H9 (cell line): ENCODE results near the gene APOBEC3G. TPM values are rescaled to one million over a fixed set of nuclear protein-coding genes. Genes with fewer than 3 reads are reported as not detected.
"Not testable (repeated sequence)": the region's sequence is repeated elsewhere in the genome, so short reads cannot be mapped to it uniquely, and the experiment has no call there.

ENCODE experiments used
- DNase-seq: peaks from one replicate; pipeline ENCODE4 v3.0.0-alpha.2; 2017
- H2AFZ ChIP-seq: one replicate; pipeline ENCODE4 v1.6.1; 2013; ENCODE audit warnings: mild to moderate bottlenecking, low read length, control low read depth, moderate library complexity
- H2AK5ac ChIP-seq: 2 replicates; pipeline ENCODE4 v1.6.1; 2013; ENCODE audit warnings: low read length, control low read depth, mixed read lengths; ENCODE audit not compliant: insufficient read length
- H2BK120ac ChIP-seq: one replicate; pipeline ENCODE4 v1.6.1; 2013; ENCODE audit warnings: low read depth, mild to moderate bottlenecking, low read length, control low read depth, inconsistent platforms; ENCODE audit not compliant: poor library complexity, severe bottlenecking
- H2BK12ac ChIP-seq: 2 replicates; pipeline ENCODE4 v1.6.1; 2013; ENCODE audit warnings: low read length, control low read depth, mixed read lengths, low read depth; ENCODE audit not compliant: insufficient read length
- H2BK15ac ChIP-seq: 2 replicates; pipeline ENCODE4 v1.6.1; 2013; ENCODE audit warnings: low read depth, low read length, control low read depth
- H2BK20ac ChIP-seq: one replicate; pipeline ENCODE4 v1.6.1; 2013; ENCODE audit warnings: low read depth, mild to moderate bottlenecking, low read length, control low read depth, inconsistent platforms; ENCODE audit not compliant: poor library complexity, severe bottlenecking
- H2BK5ac ChIP-seq: 2 replicates; pipeline ENCODE4 v1.6.1; 2013; ENCODE audit warnings: low read length, control low read depth, mixed read lengths; ENCODE audit not compliant: insufficient read length
- H3K14ac ChIP-seq: 2 replicates; pipeline ENCODE4 v1.6.1; 2013; ENCODE audit warnings: low read length, control low read depth; ENCODE audit not compliant: insufficient read depth
- H3K18ac ChIP-seq: 2 replicates; pipeline ENCODE4 v1.6.1; 2013; ENCODE audit warnings: low read depth, mild to moderate bottlenecking, mixed read lengths, low read length, control low read depth; ENCODE audit not compliant: insufficient read length
- H3K23ac ChIP-seq: 2 replicates; pipeline ENCODE4 v1.6.1; 2013; ENCODE audit warnings: low read length, control low read depth, mixed read lengths, low read depth; ENCODE audit not compliant: insufficient read length
- H3K23me2 ChIP-seq: 2 replicates; pipeline ENCODE4 v1.6.1; 2013; ENCODE audit warnings: low read depth, mild to moderate bottlenecking, mixed read lengths, low read length, control low read depth; ENCODE audit not compliant: insufficient read length, poor library complexity, severe bottlenecking
- H3K27ac ChIP-seq: 2 replicates; pipeline ENCODE4 v1.5.1; 2013; ENCODE audit warnings: low read length, control low read depth, mixed read lengths, low read depth; ENCODE audit not compliant: insufficient read length
- H3K27me3 ChIP-seq: 2 replicates; pipeline ENCODE4 v1.6.1; 2013; ENCODE audit warnings: low read length, control low read depth, inconsistent platforms; ENCODE audit not compliant: insufficient read depth
- H3K4ac ChIP-seq: 2 replicates; pipeline ENCODE4 v1.6.1; 2013; ENCODE audit warnings: low read depth, mild to moderate bottlenecking, control low read depth, inconsistent platforms, low read length, moderate library complexity
- H3K4me1 ChIP-seq: 2 replicates; pipeline ENCODE4 v1.6.1; 2013; ENCODE audit warnings: low read length, control low read depth, inconsistent platforms; ENCODE audit not compliant: insufficient read depth
- H3K4me2 ChIP-seq: 2 replicates; pipeline ENCODE4 v1.6.1; 2013; ENCODE audit warnings: low read length, control low read depth, mixed read lengths; ENCODE audit not compliant: insufficient read length, insufficient read depth
- H3K56ac ChIP-seq: 2 replicates; pipeline ENCODE4 v1.6.1; 2013; ENCODE audit warnings: low read depth, mild to moderate bottlenecking, mixed read lengths, low read length, control low read depth; ENCODE audit not compliant: insufficient read length
- H3K79me1 ChIP-seq: 2 replicates; pipeline ENCODE4 v1.6.1; 2013; ENCODE audit warnings: low read depth, mild to moderate bottlenecking, moderate library complexity, low read length, control low read depth, inconsistent platforms; ENCODE audit not compliant: insufficient read depth, poor library complexity, severe bottlenecking
- H3K79me2 ChIP-seq: 2 replicates; pipeline ENCODE4 v1.6.1; 2013; ENCODE audit warnings: low read length, control low read depth, inconsistent platforms; ENCODE audit not compliant: insufficient read depth
- H3K9ac ChIP-seq: 2 replicates; pipeline ENCODE4 v1.6.1; 2013; ENCODE audit warnings: low read length, control low read depth, mixed read lengths; ENCODE audit not compliant: insufficient read length; ENCODE audit errors: extremely low read depth
- H3K9me3 ChIP-seq: one replicate; pipeline ENCODE4 v1.6.1; 2013; ENCODE audit warnings: low read depth, low read length, inconsistent platforms; ENCODE audit not compliant: control insufficient read depth
- H3T11ph ChIP-seq: one replicate; pipeline ENCODE4 v1.6.1; 2013; ENCODE audit warnings: mild to moderate bottlenecking, low read length, control low read depth, inconsistent platforms
- H4K20me1 ChIP-seq: one replicate; pipeline ENCODE4 v1.6.1; 2013; ENCODE audit not compliant: control insufficient read depth, insufficient read length, insufficient read depth
- H4K5ac ChIP-seq: 2 replicates; pipeline ENCODE4 v1.6.1; 2013; ENCODE audit warnings: low read depth, mild to moderate bottlenecking, mixed read lengths, low read length, control low read depth; ENCODE audit not compliant: insufficient read length
- H4K8ac ChIP-seq: replicated peaks from 2 replicates; pipeline ENCODE4 v1.6.1; 2013; ENCODE audit warnings: low read length, control low read depth, mixed read lengths, low read depth; ENCODE audit not compliant: insufficient read length
- H4K91ac ChIP-seq: 2 replicates; pipeline ENCODE4 v1.6.1; 2013; ENCODE audit warnings: low read depth, mild to moderate bottlenecking, moderate library complexity, mixed read lengths, low read length, control low read depth; ENCODE audit not compliant: insufficient read length
- H3K27ac Mint-ChIP-seq, 3 experiments: 2 replicates in 2 of 3; 3 replicates in 1 of 3; pipeline ENCODE4 v1.8.0; 2020 to 2021; ENCODE audit warnings: mixed read lengths in 3 of 3, mild to moderate bottlenecking in 1 of 3, moderate library complexity in 1 of 3
- H3K27me3 Mint-ChIP-seq: 2 replicates; pipeline ENCODE4 v1.8.0; 2021; ENCODE audit warnings: low read depth, mild to moderate bottlenecking, moderate library complexity, mixed read lengths
- H3K36me3 Mint-ChIP-seq, 3 experiments: 2 replicates in 2 of 3; 3 replicates in 1 of 3; pipeline ENCODE4 v1.8.0; 2020 to 2021; ENCODE audit warnings: low read depth in 3 of 3, mixed read lengths in 3 of 3; ENCODE audit not compliant: insufficient read depth in 1 of 3
- H3K4me1 Mint-ChIP-seq, 2 experiments: 2 replicates each; pipeline ENCODE4 v1.8.0; 2020; ENCODE audit warnings: mixed read lengths in 2 of 2
- H3K4me3 Mint-ChIP-seq, 2 experiments: 2 replicates in 1 of 2; 3 replicates in 1 of 2; pipeline ENCODE4 v1.8.0; 2020 to 2021; ENCODE audit warnings: mild to moderate bottlenecking in 2 of 2, mixed read lengths in 2 of 2, moderate library complexity in 1 of 2
- H3K9me3 Mint-ChIP-seq, 2 experiments: 2 replicates in 1 of 2; 3 replicates in 1 of 2; pipeline ENCODE4 v1.8.0; 2020; ENCODE audit warnings: mild to moderate bottlenecking in 2 of 2, mixed read lengths in 2 of 2, moderate library complexity in 1 of 2
- WGBS: extraction: QIAGEN DNeasy Blood & Tissue Kit; methylation state at CpG from one replicate; pipeline ENCODE4 v1.1.7; 2013; ENCODE audit warnings: missing lambda C conversion rate, low lambda C conversion rate, mixed read lengths; ENCODE audit not compliant: insufficient read length; ENCODE audit errors: extremely low coverage; 5-methylcytosine and 5-hydroxymethylcytosine counted together
- total RNA-seq: library from RNA; stranded (reverse); gene quantifications from 2 replicates; pipeline ENCODE4 v1.2.1, GENCODE V29; 2021
- TF ChIP-seq, protein P1 (sequence below): fragments of 200-600 bp; sonication (generic); conservative IDR thresholded peaks from 3 replicates; pipeline ENCODE4 v1.8.0; 2021; ENCODE audit warnings: antibody characterized with exemption, mild to moderate bottlenecking

Gene APOBEC3G
- total RNA-seq, 1 experiment from 2014 or later, result 2.4 TPM

DNA sequence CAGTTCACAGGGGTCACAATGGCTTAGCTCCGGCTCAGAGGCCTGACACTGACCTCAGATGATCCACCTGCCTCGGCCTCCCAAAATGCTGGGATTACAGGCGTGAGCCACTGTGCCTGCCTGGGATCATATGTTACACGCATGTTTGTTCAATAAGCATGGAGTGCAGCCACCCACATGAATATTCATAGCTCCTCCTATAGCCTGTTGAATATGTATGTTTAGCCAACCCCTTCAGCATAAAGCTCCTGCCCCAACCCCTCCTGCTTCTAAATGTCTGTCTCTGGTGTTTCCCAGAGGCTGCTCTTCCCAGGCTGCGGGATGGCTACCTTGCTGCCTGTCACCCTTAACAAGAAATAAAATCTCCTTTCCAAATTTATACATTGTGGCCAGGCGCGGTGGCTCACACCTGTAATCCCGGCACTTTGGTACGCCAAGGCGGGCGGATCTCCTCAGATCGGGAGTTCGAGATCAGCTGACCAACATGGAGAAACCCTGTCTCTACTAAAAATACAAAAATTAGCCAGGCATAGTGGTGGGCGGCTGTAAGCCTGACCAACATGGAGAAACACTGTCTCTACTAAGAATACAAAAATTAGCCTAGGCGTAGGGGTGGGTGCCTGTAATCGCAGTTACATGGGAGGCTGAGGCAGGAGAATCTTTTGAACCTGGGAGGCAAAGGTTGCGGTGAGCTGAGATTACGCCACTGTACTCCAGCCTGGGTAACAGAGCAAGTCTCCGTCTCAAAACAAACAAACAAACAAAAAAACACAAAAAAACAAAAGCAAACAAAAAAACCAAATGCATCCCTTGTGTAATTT, 37.6 kb upstream of the APOBEC3G start:
- no peak overlapping the region for H3K56ac ChIP-seq
- H3K27ac Mint-ChIP-seq, result peak overlapping the region; percentile 76 to 98 (median 95)
- H3K4me1 Mint-ChIP-seq, result peaks cover 51 to 53% of the 10 kb centered on the region in 2 experiments
- no peaks in the 10 kb centered on the region for H4K20me1 ChIP-seq
- H3K27ac ChIP-seq, result no peak overlapping the region
- no peak overlapping the region for H3T11ph ChIP-seq
- no peaks in the 10 kb centered on the region; a peak in 1 of 5 replicates for H3K9me3 Mint-ChIP-seq
- no peak overlapping the region for H3K18ac ChIP-seq
- H3K27me3 Mint-ChIP-seq, result no peaks in the 10 kb centered on the region; the same call in 1 of the 2 replicates
- H4K8ac ChIP-seq, result no peak overlapping the region
- H3K14ac ChIP-seq, result no peak overlapping the region
- no peaks in the 10 kb centered on the region for H3K79me1 ChIP-seq
- no peak overlapping the region for H2BK5ac ChIP-seq
- no peaks in the 10 kb centered on the region for H3K9me3 ChIP-seq
- H3K9ac ChIP-seq, result no peak overlapping the region
- H2BK20ac ChIP-seq, result no peak overlapping the region
- H2BK15ac ChIP-seq, result no peak overlapping the region
- no peak overlapping the region for H3K4ac ChIP-seq
- TF ChIP-seq, protein P1, sequence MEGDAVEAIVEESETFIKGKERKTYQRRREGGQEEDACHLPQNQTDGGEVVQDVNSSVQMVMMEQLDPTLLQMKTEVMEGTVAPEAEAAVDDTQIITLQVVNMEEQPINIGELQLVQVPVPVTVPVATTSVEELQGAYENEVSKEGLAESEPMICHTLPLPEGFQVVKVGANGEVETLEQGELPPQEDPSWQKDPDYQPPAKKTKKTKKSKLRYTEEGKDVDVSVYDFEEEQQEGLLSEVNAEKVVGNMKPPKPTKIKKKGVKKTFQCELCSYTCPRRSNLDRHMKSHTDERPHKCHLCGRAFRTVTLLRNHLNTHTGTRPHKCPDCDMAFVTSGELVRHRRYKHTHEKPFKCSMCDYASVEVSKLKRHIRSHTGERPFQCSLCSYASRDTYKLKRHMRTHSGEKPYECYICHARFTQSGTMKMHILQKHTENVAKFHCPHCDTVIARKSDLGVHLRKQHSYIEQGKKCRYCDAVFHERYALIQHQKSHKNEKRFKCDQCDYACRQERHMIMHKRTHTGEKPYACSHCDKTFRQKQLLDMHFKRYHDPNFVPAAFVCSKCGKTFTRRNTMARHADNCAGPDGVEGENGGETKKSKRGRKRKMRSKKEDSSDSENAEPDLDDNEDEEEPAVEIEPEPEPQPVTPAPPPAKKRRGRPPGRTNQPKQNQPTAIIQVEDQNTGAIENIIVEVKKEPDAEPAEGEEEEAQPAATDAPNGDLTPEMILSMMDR, result no peak
- no peaks in the 10 kb centered on the region for H3K27me3 ChIP-seq
- H3K23me2 ChIP-seq, result peaks cover 3% of the 10 kb centered on the region
- no peak overlapping the region for H4K5ac ChIP-seq
- no peak overlapping the region for H2BK120ac ChIP-seq
- H3K4me1 ChIP-seq, result peaks cover 3% of the 10 kb centered on the region; the same call in 1 of the 2 replicates
- peak overlapping the region; percentile 62 for H3K4me2 ChIP-seq
- no peak overlapping the region for H3K23ac ChIP-seq
- H2AK5ac ChIP-seq, result no peak overlapping the region
- H4K91ac ChIP-seq, result no peak overlapping the region
- H2BK12ac ChIP-seq, result no peak overlapping the region
- DNase-seq, result peak; percentile 28
- peaks cover 3 to 7% (median 7%) of the 10 kb centered on the region in 3 experiments; a peak in 3 of 7 replicates for H3K36me3 Mint-ChIP-seq
- no peak overlapping the region for H2AFZ ChIP-seq
- no peaks in the 10 kb centered on the region for H3K79me2 ChIP-seq
- peak overlapping the region; percentile 67 to 76; a peak in 4 of 5 replicates for H3K4me3 Mint-ChIP-seq
- no CpG with 5 or more reads among the region's 19 CpGs for WGBS

DNA sequence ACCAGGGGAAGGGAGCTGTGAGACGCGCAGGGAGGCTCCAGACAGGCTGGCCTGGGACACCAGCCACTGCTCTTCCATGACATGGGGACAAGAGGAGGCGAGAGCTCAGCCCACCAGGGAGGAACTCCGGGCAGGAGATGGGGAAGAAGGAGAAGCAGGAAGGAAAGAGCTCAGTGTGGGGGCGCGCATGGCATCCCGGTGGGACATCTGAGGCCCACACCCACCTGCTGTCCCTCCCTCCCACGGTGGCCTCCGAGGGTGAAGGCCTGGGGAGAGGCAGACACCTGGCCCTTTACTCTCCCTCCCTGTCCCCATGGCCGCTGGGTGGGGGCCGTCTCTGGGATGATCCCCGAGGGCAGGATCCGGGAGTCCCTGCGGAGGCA, 36.9 kb upstream of the APOBEC3G start:
- H3K79me1 ChIP-seq, H3K18ac ChIP-seq, H2BK20ac ChIP-seq, H4K5ac ChIP-seq, H3K4me1 ChIP-seq, H4K8ac ChIP-seq, H4K91ac ChIP-seq, H3K23ac ChIP-seq, H3K27ac ChIP-seq, H3K79me2 ChIP-seq, H3T11ph ChIP-seq, H3K9ac ChIP-seq, H3K36me3 Mint-ChIP-seq, H4K20me1 ChIP-seq, H3K9me3 ChIP-seq, H3K27me3 Mint-ChIP-seq, H2BK120ac ChIP-seq, H3K9me3 Mint-ChIP-seq, H2BK5ac ChIP-seq, H3K27me3 ChIP-seq, H3K56ac ChIP-seq, H3K4ac ChIP-seq, H2BK12ac ChIP-seq, H2AFZ ChIP-seq, H2AK5ac ChIP-seq, H3K23me2 ChIP-seq, H2BK15ac ChIP-seq: not testable (repeated sequence)
- no CpG with 5 or more reads among the region's 14 CpGs for WGBS
- H3K4me2 ChIP-seq, result peak overlapping the region; percentile 62
- peak; percentile 47 for DNase-seq
- H3K14ac ChIP-seq, result 0 out of 2 replicates have a peak overlapping the region, but pooled peaks have one; percentile 47
- H3K4me3 Mint-ChIP-seq, result peak overlapping the region; percentile 67 to 76
- H3K4me1 Mint-ChIP-seq, result peaks cover 55 to 57% of the 10 kb centered on the region in 2 experiments
- peak overlapping the region; percentile 76 to 98 (median 95) for H3K27ac Mint-ChIP-seq
